ENCODE results near the gene CRHR1.

CRHR1 gene

DNA sequence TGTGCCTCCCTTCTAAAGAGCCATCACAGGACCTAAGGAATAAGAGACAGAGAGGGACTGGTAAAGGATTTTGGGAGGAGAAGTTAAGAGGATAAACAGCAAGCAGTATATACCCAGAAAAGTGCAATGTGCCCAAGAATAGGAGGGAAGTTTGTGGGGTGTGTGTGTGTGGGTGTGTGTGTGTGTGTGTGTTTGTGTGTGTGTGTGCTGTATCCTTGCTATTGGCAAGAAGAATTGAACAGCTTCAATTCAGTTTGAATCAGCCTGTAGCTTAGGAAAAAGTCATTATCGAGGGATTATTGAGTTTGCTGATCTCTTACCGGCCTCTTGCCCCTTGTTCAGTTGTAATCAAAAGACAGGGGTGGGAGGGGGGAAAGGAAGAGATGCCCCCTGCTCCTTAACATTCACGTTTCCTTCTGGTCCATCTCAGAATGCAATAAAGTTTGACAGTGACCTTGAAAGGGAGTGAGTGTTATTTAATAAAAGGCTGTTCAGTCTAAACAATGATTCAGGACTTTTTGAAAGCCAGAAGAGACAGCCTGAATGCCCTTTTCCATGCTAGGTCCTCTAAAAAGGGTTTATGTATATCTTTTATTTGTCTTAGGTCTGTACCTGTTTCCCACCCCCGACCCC, 86.3 kb downstream of the CRHR1 start:
- no peak for DNase-seq

DNA sequence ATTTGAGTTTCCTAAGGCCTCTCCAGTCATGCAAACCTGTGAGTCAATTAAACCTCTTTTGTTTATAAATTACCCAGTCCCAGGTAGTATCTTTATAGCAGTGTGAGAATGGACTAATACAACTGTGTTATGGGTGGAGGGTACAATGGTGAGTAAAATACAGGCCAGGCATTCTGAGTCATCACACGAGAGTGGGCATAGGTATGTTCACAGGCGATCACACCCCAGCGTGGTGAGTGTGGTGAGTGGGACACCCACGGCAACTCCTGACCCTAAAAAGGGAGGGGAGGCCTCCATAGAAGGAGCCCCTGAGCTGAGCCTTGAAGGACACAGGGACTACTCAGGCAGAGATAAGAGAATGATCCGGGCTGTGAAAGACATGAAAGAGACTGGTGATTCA, 87.6 kb downstream of the CRHR1 start:
- no peak for DNase-seq

DNA sequence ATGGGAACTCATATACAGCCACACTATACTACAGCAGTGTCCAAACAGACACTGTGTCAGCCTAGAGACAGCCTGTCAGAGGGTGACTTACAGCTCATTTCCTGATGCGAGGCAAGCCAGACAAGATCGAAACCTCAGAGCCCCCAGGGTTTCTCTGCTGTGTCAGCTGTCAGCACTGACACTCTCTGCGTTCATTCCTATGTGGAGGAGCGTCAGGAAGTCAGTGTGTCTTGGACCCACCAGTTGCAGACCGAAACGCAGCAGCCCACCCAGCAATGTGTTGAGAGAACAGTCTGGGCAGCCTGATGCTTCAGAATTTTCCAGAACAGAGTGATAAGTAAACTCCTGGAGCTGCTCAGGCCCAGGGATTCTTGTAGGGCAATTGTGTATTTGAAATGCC, 89.6 kb downstream of the CRHR1 start:
- peak; percentile 35 for DNase-seq

DNA sequence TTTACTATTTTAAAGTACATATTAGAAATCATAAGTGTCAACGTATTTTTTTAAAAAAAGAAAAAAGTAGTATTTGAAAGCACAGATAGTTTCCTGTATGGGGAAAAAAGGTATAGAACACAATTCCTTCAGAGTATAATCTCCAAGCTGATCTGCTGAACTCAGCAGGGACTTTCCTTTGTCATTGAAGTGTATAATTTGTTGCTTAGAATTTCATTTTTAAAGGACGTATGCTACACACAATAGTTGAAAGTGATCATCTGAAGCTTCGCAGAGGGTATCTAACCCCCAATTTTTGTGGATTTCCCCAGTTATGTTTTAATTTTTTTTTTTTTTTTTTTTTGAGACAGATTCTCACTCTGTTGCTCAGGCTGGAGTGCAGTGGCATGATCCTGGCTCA, 90.0 kb downstream of the CRHR1 start:
- DNase-seq, result no peak

DNA sequence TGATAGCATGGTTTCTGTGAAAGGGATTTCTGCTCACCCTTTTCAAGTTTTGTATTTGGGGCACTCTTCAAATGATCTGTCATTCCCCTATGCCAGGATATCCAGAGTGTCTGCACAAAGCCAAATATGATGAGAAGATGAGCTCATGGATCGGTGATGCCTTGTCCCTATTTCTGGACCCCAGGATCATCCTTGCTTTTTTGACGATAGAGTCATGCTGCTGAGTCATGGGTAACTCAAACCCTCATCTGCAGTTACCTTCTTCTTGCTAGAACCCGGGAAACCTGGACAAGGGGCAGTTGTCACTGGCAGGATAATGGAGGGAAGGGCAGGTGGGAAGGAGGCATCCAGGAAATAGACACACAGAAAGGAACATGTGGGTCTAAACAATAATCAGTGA, 92.4 kb downstream of the CRHR1 start:
- DNase-seq, result no peak

DNA sequence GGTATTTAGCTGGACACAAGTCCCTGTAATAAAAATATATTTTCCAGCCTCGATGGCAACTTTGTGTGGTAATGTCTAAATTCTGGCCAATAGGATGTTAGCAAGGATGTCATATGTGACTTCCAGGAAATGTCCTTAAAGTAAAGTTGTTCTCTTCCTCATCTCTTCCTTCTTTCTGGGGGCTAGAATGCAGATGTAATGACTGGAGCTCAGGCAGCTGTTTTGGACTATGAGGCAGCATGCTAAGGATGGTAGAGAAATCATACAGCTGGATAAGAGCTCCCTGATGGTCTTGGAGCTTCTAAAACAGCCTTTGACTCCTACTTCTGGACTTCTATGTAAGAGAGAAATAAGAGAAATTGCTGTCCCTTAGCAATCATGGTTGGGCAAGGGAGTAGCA, 93.3 kb downstream of the CRHR1 start:
- no peak for DNase-seq

DNA sequence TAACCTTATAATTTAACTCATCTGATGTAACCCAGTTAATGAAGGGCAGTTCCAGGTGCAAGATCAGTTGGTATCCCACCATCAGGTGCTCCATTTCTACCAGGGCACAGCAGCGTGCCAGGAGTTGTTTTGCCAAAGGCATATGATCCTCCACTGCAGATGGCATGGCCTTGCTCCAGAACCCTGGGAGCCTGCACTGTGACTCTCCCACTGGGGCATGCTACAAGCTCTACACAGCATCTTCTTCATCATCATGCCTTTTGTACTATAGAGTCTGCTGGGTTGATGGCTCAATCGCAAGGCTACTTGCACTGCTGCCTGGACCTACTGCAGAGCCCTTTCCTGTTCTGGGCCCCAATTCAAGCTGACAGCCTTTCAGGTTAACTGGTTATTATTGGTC, 98.9 kb downstream of the CRHR1 start:
- DNase-seq, result no peak
